ENCODE data around the gene LZTS3. TPM values are rescaled to one million over a fixed set of nuclear protein-coding genes. Genes with fewer than 3 reads are reported as not detected.

Gene LZTS3
- total and polyA plus RNA-seq, 2 of the 13 experiments (the other 11 are each of a cell fraction or from before 2014, with no cell fraction given): 10.1 to 31.3 TPM

- TF ChIP-seq ZHX2 (IDR thresholded peaks at IDR 0.05; ENCODE audit: low read depth): 0 out of 2 replicates have a peak, but pooled peaks have one; percentile 39
- TF ChIP-seq ZHX2 (CRISPR knock-in tag; IDR thresholded peaks at IDR 0.05; ENCODE audit: borderline replicate concordance): no peak
- peak; percentile 89; the same call in 1 of the 2 replicates for TF ChIP-seq ZNF768 (CRISPR knock-in tag; IDR thresholded peaks at IDR 0.05)
- no peak for TF ChIP-seq ZFP1 (CRISPR knock-in tag; IDR thresholded peaks at IDR 0.05)
- no peak for TF ChIP-seq CEBPB (IDR thresholded peaks at IDR 0.05; ENCODE audit: borderline replicate concordance, low read depth, low read length)
- peak; percentile 75 for TF ChIP-seq NR2F6 (IDR thresholded peaks at IDR 0.05)
- TF ChIP-seq NR2F6 (CRISPR knock-in tag; IDR thresholded peaks at IDR 0.05): peak; percentile 91
- no peak for TF ChIP-seq FOXJ3 (CRISPR knock-in tag; IDR thresholded peaks at IDR 0.05; ENCODE audit: borderline replicate concordance)
- no peak; the same call in 1 of the 2 replicates for TF ChIP-seq ZNF558 (CRISPR knock-in tag; IDR thresholded peaks at IDR 0.05; ENCODE audit: borderline replicate concordance)
- no peak for TF ChIP-seq RAD51 (IDR thresholded peaks at IDR 0.05; ENCODE audit: borderline replicate concordance)
- no peak for TF ChIP-seq ZBTB14 (CRISPR knock-in tag; IDR thresholded peaks at IDR 0.05)
- TF ChIP-seq RBAK (CRISPR knock-in tag; IDR thresholded peaks at IDR 0.05): peak; percentile 38; the same call in 1 of the 2 replicates
- peak; percentile 76 for TF ChIP-seq KMT2A (CRISPR knock-in tag; IDR thresholded peaks at IDR 0.05)
- TF ChIP-seq ZBTB7A (CRISPR knock-in tag; IDR thresholded peaks at IDR 0.05): peak; percentile 85
- TF ChIP-seq ZNF772 (CRISPR knock-in tag; IDR thresholded peaks at IDR 0.05): peak; percentile 65; the same call in 1 of the 2 replicates
- peak; percentile 91 for TF ChIP-seq IKZF5 (CRISPR knock-in tag; IDR thresholded peaks at IDR 0.05)
- no peak for TF ChIP-seq FOXP1 (IDR thresholded peaks at IDR 0.05)
- TF ChIP-seq FOXP1 (CRISPR knock-in tag; IDR thresholded peaks at IDR 0.05): peak; percentile 67; the same call in 1 of the 2 replicates
- peak; percentile 57; the same call in 1 of the 2 replicates for TF ChIP-seq KMT2B (CRISPR knock-in tag; IDR thresholded peaks at IDR 0.05)
- no peak for TF ChIP-seq ETS1 (CRISPR knock-in tag; IDR thresholded peaks at IDR 0.05)
- TF ChIP-seq ZEB1 (IDR thresholded peaks at IDR 0.05; ENCODE audit: insufficient replicate concordance, low read depth): no peak
- no peak for TF ChIP-seq HOXA7 (CRISPR knock-in tag; IDR thresholded peaks at IDR 0.05)
- no peak; the same call in 1 of the 2 replicates for TF ChIP-seq ZNF777 (CRISPR knock-in tag; IDR thresholded peaks at IDR 0.05)
- TF ChIP-seq AKAP8 (CRISPR knock-in tag; IDR thresholded peaks at IDR 0.05): peak; percentile 86; the same call in 1 of the 2 replicates
Measured at GRCh38 chr20:3218307-3218988, 45.1 kb upstream of the LZTS3 start (continued).
